ENCODE measurements around the gene CFAP46. TPM values are rescaled to one million over a fixed set of nuclear protein-coding genes. Genes with fewer than 3 reads are reported as not detected.
A peak's percentile ranks its signal among the peaks of the same experiment; 100 is the strongest.

Gene CFAP46
- total and polyA plus RNA-seq, 2 experiments from 2014 or later = 3.1 to 5.4 TPM

- TF ChIP-seq ZNF462 (CRISPR knock-in tag; IDR thresholded peaks at IDR 0.05) = no peak
- TF ChIP-seq JUNB (IDR thresholded peaks at IDR 0.05; ENCODE audit: unreplicated experiment) = no peak
Measured at GRCh38 chr10:132865171-132865631, 77.2 kb downstream of the CFAP46 start (continued).

GRCh38 chr10:132862485-132863420 is 79.6 kb downstream of the CFAP46 start:
- H3K27ac ChIP-seq (ENCODE audit: low read depth) = no peak overlapping the region
- Mint-ChIP-seq H3K36me3 (ENCODE audit: low read depth) (peaks cover 3% of the 10 kb centered on the region; the same call in 1 of the 3 replicates), H3K4me1 (peaks cover 15% of the 10 kb centered on the region), H3K27me3 (ENCODE audit: insufficient read depth, low read depth, poor library complexity) (peaks cover 6% of the 10 kb centered on the region), H3K27ac (peak overlapping the region; percentile 81), H3K4me3 (no peak overlapping the region), H3K9me3 (no peaks in the 10 kb centered on the region)
- no peak overlapping the region for H3K4me3 ChIP-seq
- no peak overlapping the region for H3K4me2 ChIP-seq
- no peaks in the 10 kb centered on the region for H4K20me1 ChIP-seq (replicated peaks; ENCODE audit: insufficient read depth)
- peak; percentile 39 for ATAC-seq
- H3F3A ChIP-seq (replicated peaks; ENCODE audit: low read depth) = no peaks in the 10 kb centered on the region
- peak overlapping the region; percentile 18; the same call in 1 of the 2 replicates for H2AFZ ChIP-seq
- no peaks in the 10 kb centered on the region for H3K9me2 ChIP-seq (ENCODE audit: insufficient read depth)
- no peak for DNase-seq (ENCODE audit: low spot score)
- H3K27me3 ChIP-seq (ENCODE audit: insufficient read depth) = no peaks in the 10 kb centered on the region
- H3K4me1 ChIP-seq (ENCODE audit: insufficient read depth) = no peaks in the 10 kb centered on the region
- no peaks in the 10 kb centered on the region for H3K36me3 ChIP-seq (ENCODE audit: insufficient read depth)
- H3K79me2 ChIP-seq (replicated peaks; ENCODE audit: insufficient read depth) = no peaks in the 10 kb centered on the region
- TF ChIP-seq JUNB (IDR thresholded peaks at IDR 0.05; ENCODE audit: unreplicated experiment) (no peak), EZH2phosphoT487 (IDR thresholded peaks at IDR 0.05; ENCODE audit: unreplicated experiment) (no peak), EZH2 (IDR thresholded peaks at IDR 0.05; ENCODE audit: low read depth, unreplicated experiment) (no peak), NANOG (IDR thresholded peaks at IDR 0.05; ENCODE audit: borderline replicate concordance) (no peak), POLR2AphosphoS5 (IDR thresholded peaks at IDR 0.05; ENCODE audit: low read depth) (no peak)
- TF ChIP-seq, protein P1, sequence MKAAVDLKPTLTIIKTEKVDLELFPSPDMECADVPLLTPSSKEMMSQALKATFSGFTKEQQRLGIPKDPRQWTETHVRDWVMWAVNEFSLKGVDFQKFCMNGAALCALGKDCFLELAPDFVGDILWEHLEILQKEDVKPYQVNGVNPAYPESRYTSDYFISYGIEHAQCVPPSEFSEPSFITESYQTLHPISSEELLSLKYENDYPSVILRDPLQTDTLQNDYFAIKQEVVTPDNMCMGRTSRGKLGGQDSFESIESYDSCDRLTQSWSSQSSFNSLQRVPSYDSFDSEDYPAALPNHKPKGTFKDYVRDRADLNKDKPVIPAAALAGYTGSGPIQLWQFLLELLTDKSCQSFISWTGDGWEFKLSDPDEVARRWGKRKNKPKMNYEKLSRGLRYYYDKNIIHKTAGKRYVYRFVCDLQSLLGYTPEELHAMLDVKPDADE (IDR thresholded peaks at IDR 0.05) = no peak
